Embryonic facial prominence (tissue), 1 donor: ENCODE data around the gene SGCE.

Experiments used
- DNase-seq: peaks from one replicate; pipeline ENCODE4 v3.0.0-alpha.2; 2016; ENCODE audit errors: extremely low spot score

Gene SGCE

GRCh38 chr7:94565247-94565894 lies 90.6 kb downstream of the SGCE start:
- no peak for DNase-seq

- no peak for DNase-seq
Observed at GRCh38 chr7:94562525-94562924, 93.4 kb downstream of the SGCE start.

DNA sequence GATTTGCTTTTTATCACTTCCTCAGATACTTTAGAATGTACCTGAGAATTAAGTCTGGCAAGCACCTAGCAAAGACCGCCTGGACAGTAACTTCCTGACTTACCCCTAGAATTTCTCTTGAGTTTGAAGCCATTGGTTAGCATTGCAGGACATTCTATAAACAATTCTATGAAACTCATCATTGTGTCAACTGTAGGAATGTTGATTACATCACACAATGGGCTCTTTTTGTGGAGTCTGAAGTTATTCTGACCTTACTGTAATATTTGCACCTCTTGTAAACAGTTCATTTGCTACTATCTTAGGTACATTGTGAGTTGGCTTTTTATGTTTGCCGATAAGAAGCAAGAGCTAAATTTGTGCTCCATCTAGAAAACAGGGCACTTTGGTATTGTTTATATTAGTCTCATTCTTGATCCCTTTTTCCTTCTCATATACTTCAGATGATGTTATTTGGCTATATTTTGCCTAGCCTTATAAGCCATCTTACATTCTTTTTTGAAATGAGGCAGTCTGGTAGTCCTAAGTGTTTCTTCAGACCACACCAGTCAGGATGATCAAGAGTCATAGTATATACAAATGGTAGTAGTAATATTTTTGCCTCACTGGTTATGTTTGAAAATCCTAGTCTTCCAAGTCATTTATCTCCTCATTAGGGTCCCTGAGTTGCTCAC lies 94.0 kb downstream of the SGCE start:
- no peak for DNase-seq

DNA sequence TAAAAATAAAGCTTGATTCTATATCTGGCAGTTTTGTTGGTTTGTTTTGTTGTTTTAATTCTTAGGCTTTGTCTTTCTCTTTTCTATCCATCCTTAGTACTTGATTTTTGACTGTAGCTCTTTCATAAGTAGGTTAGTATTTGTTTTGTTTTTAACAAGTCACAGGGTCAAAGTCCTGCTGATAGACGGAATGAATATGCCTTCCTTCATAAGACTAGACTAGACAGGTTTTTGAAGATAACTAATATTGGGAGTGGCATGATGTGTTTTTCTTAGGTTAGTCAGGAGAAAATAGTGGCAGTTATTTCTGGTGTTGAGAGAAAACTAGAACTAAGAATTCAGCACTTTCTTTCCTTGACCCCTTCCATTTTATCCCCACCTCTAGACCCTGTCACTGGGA lies 96.0 kb downstream of the SGCE start:
- DNase-seq, result no peak

DNA sequence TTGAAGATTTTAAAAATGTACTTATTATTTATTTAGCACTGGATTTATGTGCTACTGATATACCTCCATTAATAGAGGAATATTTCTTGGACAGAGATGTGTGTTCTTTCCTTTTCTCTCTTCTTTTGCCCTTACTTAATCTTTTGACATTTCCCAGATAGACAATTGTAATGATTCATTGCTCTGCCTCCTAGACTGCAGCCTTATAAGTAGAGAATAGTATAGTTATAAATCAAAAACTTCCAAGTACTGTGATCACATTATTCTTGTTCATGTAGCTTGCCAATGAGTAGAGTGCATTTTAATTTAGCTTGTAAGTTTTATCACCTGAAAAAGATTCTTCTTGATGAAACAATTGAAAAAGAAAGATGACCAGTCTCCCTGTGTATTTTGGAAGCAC lies 98.7 kb downstream of the SGCE start:
- no peak for DNase-seq

DNA sequence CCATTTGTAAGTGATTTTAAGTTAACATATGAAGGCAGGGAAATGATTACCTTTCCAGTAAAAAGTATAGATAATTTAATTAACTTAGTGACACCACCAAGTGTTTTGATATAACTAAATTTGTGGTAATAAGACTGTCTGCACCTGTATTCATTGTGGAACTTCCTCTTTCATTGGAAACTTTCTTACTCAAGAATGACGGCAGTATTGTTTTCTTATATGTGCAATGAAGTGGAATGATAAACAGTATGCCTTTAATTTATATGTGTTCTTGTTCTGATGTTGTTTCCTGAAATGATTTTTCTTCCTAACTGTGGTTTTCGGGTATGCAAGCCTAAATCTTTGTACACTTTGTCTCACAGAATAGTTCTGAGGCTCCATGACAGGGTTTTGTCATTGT lies 99.9 kb downstream of the SGCE start:
- no peak for DNase-seq

DNA sequence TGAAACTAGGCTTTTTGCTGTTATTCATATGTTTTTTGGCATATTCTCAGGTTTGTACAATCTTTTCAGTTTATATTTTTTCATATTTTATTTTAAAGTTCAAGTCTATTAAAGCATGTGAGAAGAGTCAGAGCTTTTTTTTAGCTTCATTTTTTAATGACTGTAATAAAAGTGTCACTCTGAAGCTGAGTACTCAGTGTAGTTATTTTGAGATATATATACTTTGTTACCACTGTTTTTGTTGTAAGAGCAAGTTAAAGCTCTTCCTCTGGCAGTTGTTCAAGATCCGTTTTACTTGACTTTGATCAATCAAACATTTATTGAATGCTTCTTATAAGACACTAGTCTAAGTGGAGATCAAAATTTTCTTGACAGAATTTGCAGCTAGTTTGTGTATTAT lies 108.8 kb downstream of the SGCE start:
- DNase-seq, result no peak

- DNase-seq, result no peak
Observed at GRCh38 chr7:94540428-94540827, 115.5 kb downstream of the SGCE start.
